Mesendoderm (in vitro differentiated cells): ENCODE results near the gene MRNIP.

Experiments used
- DNase-seq: peaks from one replicate; pipeline ENCODE4 v3.0.0; 2013
- H2AK5ac ChIP-seq: 2 replicates; pipeline ENCODE4 v1.6.1; 2013; ENCODE audit warnings: low read length, inconsistent platforms
- H2BK120ac ChIP-seq: 2 replicates; pipeline ENCODE4 v1.6.1; 2013; ENCODE audit warnings: low read depth, mild to moderate bottlenecking, low read length, moderate library complexity, mixed read lengths
- H2BK15ac ChIP-seq: replicated peaks from 2 replicates; pipeline ENCODE4 v1.6.1; 2013; ENCODE audit warnings: low read depth, mild to moderate bottlenecking, moderate library complexity
- H2BK5ac ChIP-seq: 2 replicates; pipeline ENCODE4 v1.6.1; 2013; ENCODE audit warnings: low read length, inconsistent platforms
- H3K18ac ChIP-seq: 2 replicates; pipeline ENCODE4 v1.6.1; 2013; ENCODE audit warnings: mild to moderate bottlenecking, low read length, mixed read lengths
- H3K23ac ChIP-seq: one replicate; pipeline ENCODE4 v1.6.1; 2013; ENCODE audit warnings: low read length
- H3K27ac ChIP-seq: 2 replicates; pipeline ENCODE4 v1.5.1; 2013; ENCODE audit warnings: low read depth, mild to moderate bottlenecking, inconsistent platforms, low read length, moderate library complexity
- H3K27me3 ChIP-seq: 2 replicates; pipeline ENCODE4 v1.6.1; 2013; ENCODE audit warnings: low read length, control low read depth, mild to moderate bottlenecking, inconsistent platforms; ENCODE audit not compliant: insufficient read depth, poor library complexity
- H3K36me3 ChIP-seq: 2 replicates; pipeline ENCODE4 v1.6.1; 2013; ENCODE audit warnings: low read length, inconsistent platforms; ENCODE audit not compliant: control insufficient read depth, insufficient read depth
- H3K4ac ChIP-seq: one replicate; pipeline ENCODE4 v1.6.1; 2013; ENCODE audit warnings: low read depth, mild to moderate bottlenecking, low read length, moderate library complexity
- H3K4me1 ChIP-seq: 2 replicates; pipeline ENCODE4 v1.6.1; 2013; ENCODE audit warnings: low read depth, low read length, inconsistent platforms; ENCODE audit not compliant: control insufficient read depth
- H3K4me2 ChIP-seq: 2 replicates; pipeline ENCODE4 v1.6.1; 2013; ENCODE audit warnings: low read length
- H3K4me3 ChIP-seq: 2 replicates; pipeline ENCODE4 v1.5.1; 2013; ENCODE audit warnings: mild to moderate bottlenecking, low read length
- H3K56ac ChIP-seq: one replicate; pipeline ENCODE4 v1.6.1; 2013; ENCODE audit warnings: low read length
- H3K79me1 ChIP-seq: 2 replicates; pipeline ENCODE4 v1.6.1; 2013; ENCODE audit warnings: low read length, inconsistent platforms
- H3K79me2 ChIP-seq: 2 replicates; pipeline ENCODE4 v1.6.1; 2013; ENCODE audit warnings: mild to moderate bottlenecking, low read length; ENCODE audit not compliant: control insufficient read depth, insufficient read depth
- H3K9ac ChIP-seq: 2 replicates; pipeline ENCODE4 v1.6.1; 2013; ENCODE audit warnings: low read length, inconsistent platforms
- H4K5ac ChIP-seq: one replicate; pipeline ENCODE4 v1.6.1; 2013; ENCODE audit warnings: low read length
- H4K8ac ChIP-seq: one replicate; pipeline ENCODE4 v1.6.1; 2013; ENCODE audit warnings: low read depth, mild to moderate bottlenecking, control low read depth, low read length, moderate library complexity
- WGBS: extraction: QIAGEN DNeasy Blood & Tissue Kit; methylation state at CpG from one replicate; pipeline ENCODE4 v1.1.7; 2013; ENCODE audit warnings: low lambda C conversion rate, missing lambda C conversion rate; ENCODE audit not compliant: insufficient coverage; ENCODE audit errors: extremely low coverage; 5-methylcytosine and 5-hydroxymethylcytosine counted together

Gene MRNIP

GRCh38 chr5:179798771-179799643 lies 59.6 kb downstream of the MRNIP start:
- Histone ChIP-seq H2BK120ac (no peak overlapping the region), H3K4me3 (no peak overlapping the region), H3K27me3 (no peaks in the 10 kb centered on the region), H3K79me2 (no peaks in the 10 kb centered on the region), H3K79me1 (no peaks in the 10 kb centered on the region), H3K4me2 (no peak overlapping the region), H2BK15ac (no peak overlapping the region), H3K4me1 (no peaks in the 10 kb centered on the region), H2BK5ac (no peak overlapping the region), H3K9ac (no peak overlapping the region), H2AK5ac (no peak overlapping the region), H3K36me3 (peaks cover 3% of the 10 kb centered on the region), H3K23ac (no peak overlapping the region), H3K27ac (no peak overlapping the region), H3K4ac (no peak overlapping the region), H4K5ac (no peak overlapping the region), H3K18ac (no peak overlapping the region), H4K8ac (no peak overlapping the region), H3K56ac (no peak overlapping the region)
- DNase-seq, result no peak
- WGBS, result no CpG with 5 or more reads among the region's 36 CpGs

DNA sequence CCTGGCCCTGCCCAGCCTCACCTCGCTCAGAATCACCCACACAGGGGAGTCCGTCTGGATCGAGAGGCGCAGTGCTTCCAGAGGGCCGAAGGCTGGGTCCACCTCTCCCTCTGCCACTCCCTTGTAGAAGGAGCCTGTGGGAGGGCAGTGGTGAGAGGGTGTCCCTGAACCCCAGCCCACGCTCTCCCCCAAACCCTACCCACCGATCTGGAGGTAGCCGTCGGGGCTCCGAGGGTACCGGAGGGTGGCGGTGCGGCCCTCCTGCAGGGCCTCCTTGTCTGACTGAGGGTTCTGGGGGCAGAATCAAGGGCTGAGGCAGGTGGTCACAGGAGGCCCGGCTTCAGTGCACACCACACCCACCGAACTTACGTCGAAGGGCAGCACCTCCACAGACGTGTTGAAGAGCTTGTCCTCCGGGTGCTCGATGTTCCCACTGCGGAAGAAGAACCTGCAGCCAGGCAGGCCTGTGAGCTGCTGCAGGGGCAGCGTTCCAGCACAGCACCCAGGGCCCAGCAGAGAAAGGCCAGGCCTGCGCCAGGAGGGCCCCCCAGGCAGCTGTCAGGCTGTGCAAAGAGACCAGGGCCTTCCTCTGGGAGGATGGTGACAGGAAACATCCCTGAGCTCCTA lies 60.4 kb downstream of the MRNIP start:
- no CpG with 5 or more reads among the region's 23 CpGs for WGBS
- Histone ChIP-seq H4K8ac (no peak overlapping the region), H3K4me1 (no peaks in the 10 kb centered on the region), H3K4me2 (no peak overlapping the region), H2BK5ac (no peak overlapping the region), H4K5ac (no peak overlapping the region), H3K36me3 (peaks cover 3% of the 10 kb centered on the region), H3K79me1 (no peaks in the 10 kb centered on the region), H3K23ac (no peak overlapping the region), H3K9ac (no peak overlapping the region), H3K79me2 (no peaks in the 10 kb centered on the region), H2AK5ac (no peak overlapping the region), H2BK120ac (no peak overlapping the region), H3K18ac (no peak overlapping the region), H3K27ac (no peak overlapping the region), H2BK15ac (no peak overlapping the region), H3K4ac (no peak overlapping the region), H3K27me3 (no peaks in the 10 kb centered on the region), H3K56ac (no peak overlapping the region), H3K4me3 (no peak overlapping the region)
- no peak for DNase-seq

DNA sequence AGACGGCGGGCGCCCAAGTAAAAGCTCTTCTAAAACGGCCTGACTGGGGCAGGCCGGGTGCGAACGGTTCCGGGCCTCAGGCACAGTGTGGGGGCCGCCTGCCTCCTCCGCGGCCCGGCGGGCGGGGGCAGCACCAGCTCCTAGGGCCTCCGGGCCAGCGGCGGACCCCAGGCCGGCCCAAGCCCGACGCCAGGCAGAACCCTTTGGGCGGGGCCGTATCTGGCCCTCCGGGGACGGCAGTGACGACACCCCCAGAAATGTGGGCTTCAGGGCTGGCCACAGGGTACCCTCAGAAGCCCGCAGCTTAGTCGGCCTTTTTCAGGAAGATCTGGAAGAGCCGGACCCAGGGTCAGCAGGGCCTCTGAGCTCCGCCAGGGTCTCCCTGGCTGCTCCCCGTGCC lies 60.9 kb downstream of the MRNIP start:
- Histone ChIP-seq H3K79me1 (no peaks in the 10 kb centered on the region), H3K4me1 (no peaks in the 10 kb centered on the region), H2AK5ac (no peak overlapping the region), H3K4ac (no peak overlapping the region), H2BK120ac (no peak overlapping the region), H3K27ac (no peak overlapping the region), H4K5ac (no peak overlapping the region), H3K23ac (no peak overlapping the region), H3K79me2 (no peaks in the 10 kb centered on the region), H2BK15ac (no peak overlapping the region), H3K4me2 (no peak overlapping the region), H3K27me3 (no peaks in the 10 kb centered on the region), H3K36me3 (peaks cover 3% of the 10 kb centered on the region), H3K9ac (no peak overlapping the region), H3K56ac (no peak overlapping the region), H2BK5ac (no peak overlapping the region), H4K8ac (no peak overlapping the region), H3K4me3 (no peak overlapping the region), H3K18ac (no peak overlapping the region)
- no peak for DNase-seq
- no CpG with 5 or more reads among the region's 30 CpGs for WGBS

DNA sequence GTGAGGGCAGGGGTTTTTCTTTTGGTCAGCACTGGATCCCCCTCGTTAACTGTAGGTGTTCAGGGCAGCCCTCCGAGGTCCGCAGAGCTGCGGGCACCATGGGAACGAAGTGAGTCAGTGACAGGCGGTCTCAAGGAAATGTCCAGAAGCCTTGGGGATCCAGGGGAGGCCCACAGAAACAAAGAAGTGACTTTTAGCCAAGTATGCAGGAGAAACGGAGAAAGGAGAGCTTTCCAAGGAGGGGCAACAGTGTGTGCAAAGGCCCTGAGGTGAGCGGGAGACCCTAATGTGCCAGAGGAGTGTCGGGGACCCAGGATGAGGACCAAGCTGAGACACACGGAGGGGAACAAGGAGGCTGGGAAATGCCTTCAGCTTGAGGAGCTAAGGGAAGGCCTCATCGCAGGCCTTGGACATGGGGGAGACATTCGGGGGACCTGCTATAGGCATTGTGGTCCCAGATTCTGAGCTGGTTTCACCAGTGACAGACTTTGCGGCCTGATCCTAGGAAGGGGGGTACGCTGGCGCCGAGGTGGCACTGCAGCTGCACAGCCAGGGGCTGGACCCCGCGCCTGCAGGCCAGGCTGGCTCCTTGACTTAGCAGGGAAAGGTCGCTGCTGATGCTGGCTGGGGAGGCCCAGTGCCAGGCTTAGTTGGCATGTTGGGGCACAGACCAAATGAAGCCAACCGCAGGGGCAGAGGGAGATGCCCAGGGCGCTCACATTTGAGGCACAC lies 61.6 kb downstream of the MRNIP start:
- Histone ChIP-seq H3K23ac (no peak overlapping the region), H3K18ac (no peak overlapping the region), H3K79me1 (no peaks in the 10 kb centered on the region), H3K4me3 (no peak overlapping the region), H3K9ac (peak overlapping the region; percentile 83), H2AK5ac (no peak overlapping the region), H2BK15ac (no peak overlapping the region), H4K8ac (no peak overlapping the region), H3K27me3 (no peaks in the 10 kb centered on the region), H2BK5ac (no peak overlapping the region), H2BK120ac (no peak overlapping the region), H3K79me2 (no peaks in the 10 kb centered on the region), H3K4me2 (peak overlapping the region; percentile 61), H3K27ac (no peak overlapping the region), H3K4me1 (no peaks in the 10 kb centered on the region), H4K5ac (no peak overlapping the region), H3K36me3 (peaks cover 3% of the 10 kb centered on the region), H3K4ac (no peak overlapping the region), H3K56ac (peak overlapping the region; percentile 85)
- DNase-seq, result no peak
- WGBS, result no CpG with 5 or more reads among the region's 21 CpGs

GRCh38 chr5:179795863-179796833 lies 62.5 kb downstream of the MRNIP start:
- Histone ChIP-seq H3K27me3 (no peaks in the 10 kb centered on the region), H2BK120ac (peak overlapping the region; percentile 10), H3K56ac (peak overlapping the region; percentile 88), H3K79me1 (no peaks in the 10 kb centered on the region), H2AK5ac (no peak overlapping the region), H3K9ac (peak overlapping the region; percentile 83), H3K79me2 (no peaks in the 10 kb centered on the region), H2BK15ac (no peak overlapping the region), H3K4me3 (peak overlapping the region; percentile 55), H3K4me1 (no peaks in the 10 kb centered on the region), H3K4ac (no peak overlapping the region), H3K36me3 (peaks cover 3% of the 10 kb centered on the region), H4K8ac (no peak overlapping the region), H3K23ac (no peak overlapping the region), H3K4me2 (peak overlapping the region; percentile 81), H2BK5ac (no peak overlapping the region), H3K18ac (peak overlapping the region; percentile 19), H4K5ac (no peak overlapping the region), H3K27ac (peak overlapping the region; percentile 55)
- no CpG with 5 or more reads among the region's 113 CpGs for WGBS
- peak; percentile 85 for DNase-seq
